Thymus (tissue), 11 donors: ENCODE results near the gene PLXNB1. TPM values are rescaled to one million over a fixed set of nuclear protein-coding genes. Genes with fewer than 3 reads are reported as not detected.

Experiments
- DNase-seq, 9 donors: peaks; one replicate each; pipeline ENCODE4 v3.0.0-alpha.2; 2013; ENCODE audit warnings: low spot score in 9 of 9, low read depth in 6 of 9, missing footprints in 1 of 9
- H3K27ac ChIP-seq, 2 donors: one replicate each; pipeline ENCODE4 v1.5.1; 2013; ENCODE audit warnings: control low read depth in 1 of 2, low read depth in 1 of 2, low read length in 1 of 2, mild to moderate bottlenecking in 1 of 2, moderate library complexity in 1 of 2
- H3K27me3 ChIP-seq, 2 donors: one replicate each; pipeline ENCODE4 v1.5.1; 2013; ENCODE audit warnings: low read length in 1 of 2; ENCODE audit not compliant: control insufficient read depth in 2 of 2, insufficient read depth in 1 of 2
- H3K36me3 ChIP-seq, 2 donors: one replicate each; pipeline ENCODE4 v1.5.1; 2013; ENCODE audit warnings: low read length in 1 of 2, mild to moderate bottlenecking in 1 of 2, moderate library complexity in 1 of 2; ENCODE audit not compliant: control insufficient read depth in 2 of 2, insufficient read depth in 2 of 2
- H3K4me1 ChIP-seq, 2 donors: one replicate each; pipeline ENCODE4 v1.5.1; 2013; ENCODE audit warnings: low read length in 2 of 2; ENCODE audit not compliant: control insufficient read depth in 2 of 2, insufficient read depth in 2 of 2
- H3K4me3 ChIP-seq, 2 donors: one replicate each; pipeline ENCODE4 v1.5.1; 2013; ENCODE audit warnings: low read length in 2 of 2, control low read depth in 1 of 2, mild to moderate bottlenecking in 1 of 2
- H3K9me3 ChIP-seq, 2 donors: one replicate each; pipeline ENCODE4 v1.5.1; 2013; ENCODE audit warnings: low read length in 1 of 2, mild to moderate bottlenecking in 1 of 2; ENCODE audit not compliant: control insufficient read depth in 2 of 2, insufficient read depth in 1 of 2
- WGBS: extraction: QIAGEN DNeasy Blood & Tissue Kit; methylation state at CpG from one replicate; pipeline ENCODE4 v1.1.7; 2013; 5-methylcytosine and 5-hydroxymethylcytosine counted together
- polyA plus RNA-seq: library from polyadenylated mRNA; stranded (reverse); fragments of 200-250 nt; gene quantifications from one replicate; pipeline ENCODE4 v1.2.3, GENCODE V29; 2013
- total RNA-seq: library from RNA; stranded (reverse); fragments of 120-200 nt; gene quantifications from one replicate; pipeline ENCODE4 v1.2.4, GENCODE V29; 2013
- donor health status: healthy.

PLXNB1 gene
- total and polyA plus RNA-seq, 2 donors, result 7.7 to 112 TPM

DNA sequence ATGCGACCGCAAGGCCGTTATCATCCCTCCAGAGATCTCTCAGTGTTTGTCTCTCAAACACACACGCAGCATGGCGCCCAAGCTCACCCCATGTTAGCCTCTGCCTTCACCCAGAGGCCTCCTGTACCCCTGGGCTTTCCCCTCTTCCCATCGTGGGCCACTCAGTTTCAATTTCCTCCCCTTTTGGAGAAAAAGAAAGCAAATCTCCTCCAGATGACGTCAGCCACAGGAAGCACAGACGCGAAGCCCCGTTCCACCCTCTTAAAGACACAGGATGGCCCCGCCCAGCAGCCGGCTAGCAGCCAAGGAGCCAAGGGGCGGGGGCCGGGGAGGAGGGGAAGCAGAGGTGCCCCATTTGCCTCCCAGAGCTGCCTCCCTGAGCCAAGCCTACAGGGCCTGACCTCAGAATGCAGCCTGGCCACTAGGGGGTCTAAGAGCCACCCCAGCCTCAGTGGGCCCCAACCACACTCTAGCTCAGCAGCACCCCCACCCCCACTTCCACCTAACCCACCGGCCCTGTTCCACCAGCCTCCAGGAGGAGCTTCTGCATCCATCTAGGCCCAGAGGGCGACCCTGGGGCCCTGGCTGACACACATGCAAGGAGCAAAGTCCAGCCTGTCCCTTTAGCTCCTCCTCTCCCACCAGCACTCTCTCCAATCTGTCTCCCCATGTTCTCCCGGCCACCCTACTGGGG, 43.2 kb upstream of the PLXNB1 start:
- Histone ChIP-seq H3K4me3 (peak overlapping the region; percentile 60 to 62), H3K36me3 (peaks cover 22 to 23% of the 10 kb centered on the region in 2 donors), H3K4me1 (peaks cover 15 to 60% of the 10 kb centered on the region in 2 donors), H3K27me3 (no peaks in the 10 kb centered on the region), H3K9me3 (no peaks in the 10 kb centered on the region), H3K27ac (peak overlapping the region; percentile 90 to 95)
- DNase-seq, result peak; percentile 84 to 98 (median 94)
- 11% methylated on average over 17 of the region's 17 CpGs for WGBS

DNA sequence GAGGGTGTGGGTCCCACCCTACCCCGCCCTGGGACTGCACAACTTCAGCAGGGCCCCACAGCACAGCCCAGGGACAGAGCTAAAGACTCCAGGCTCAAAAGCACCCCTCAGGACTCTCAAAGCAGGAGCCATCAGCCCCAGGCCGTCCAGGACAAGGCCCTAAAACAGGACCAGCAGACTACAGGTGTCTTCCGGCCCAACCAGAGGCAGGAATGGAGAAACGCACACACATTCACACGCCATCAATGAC, 42.7 kb upstream of the PLXNB1 start:
- peak overlapping the region; percentile 60 to 62 for H3K4me3 ChIP-seq
- no peaks in the 10 kb centered on the region for H3K9me3 ChIP-seq
- H3K36me3 ChIP-seq, result peaks cover 27 to 28% of the 10 kb centered on the region in 2 donors
- H3K4me1 ChIP-seq, result peaks cover 15 to 59% of the 10 kb centered on the region in 2 donors
- no peak for DNase-seq
- WGBS, result 2% methylated on average over 5 of the region's 5 CpGs
- no peaks in the 10 kb centered on the region for H3K27me3 ChIP-seq
- H3K27ac ChIP-seq, result peak overlapping the region; percentile 90 to 95

DNA sequence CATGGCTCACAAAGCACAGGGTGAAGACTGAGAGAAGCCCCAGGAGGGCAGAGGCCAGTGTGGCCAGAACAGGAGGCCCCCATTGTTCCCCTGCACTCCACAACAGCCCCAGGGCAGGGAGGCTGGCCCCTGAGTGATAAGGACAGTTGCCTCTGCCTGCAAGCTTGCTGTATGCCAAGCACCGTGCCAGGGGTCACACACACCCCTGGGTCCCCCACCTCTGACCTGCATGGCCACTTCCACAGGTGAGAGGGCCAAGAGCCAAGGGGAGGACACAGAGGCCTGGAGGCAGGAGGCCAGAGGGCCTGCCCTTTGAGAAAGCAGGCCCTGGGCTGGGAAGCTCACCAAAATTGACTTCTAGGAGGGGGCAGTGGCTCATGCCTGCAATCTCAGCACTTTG, 40.4 kb upstream of the PLXNB1 start:
- Histone ChIP-seq H3K4me1 (peaks cover 26 to 75% of the 10 kb centered on the region in 2 donors), H3K36me3 (peaks cover 36% of the 10 kb centered on the region in 2 donors), H3K9me3 (no peaks in the 10 kb centered on the region), H3K27ac (peak overlapping the region in 1 of 2 donors; percentile 19), H3K27me3 (no peaks in the 10 kb centered on the region), H3K4me3 (no peak overlapping the region)
- WGBS, result 81% methylated on average over 1 of the region's 1 CpG
- no peak for DNase-seq

DNA sequence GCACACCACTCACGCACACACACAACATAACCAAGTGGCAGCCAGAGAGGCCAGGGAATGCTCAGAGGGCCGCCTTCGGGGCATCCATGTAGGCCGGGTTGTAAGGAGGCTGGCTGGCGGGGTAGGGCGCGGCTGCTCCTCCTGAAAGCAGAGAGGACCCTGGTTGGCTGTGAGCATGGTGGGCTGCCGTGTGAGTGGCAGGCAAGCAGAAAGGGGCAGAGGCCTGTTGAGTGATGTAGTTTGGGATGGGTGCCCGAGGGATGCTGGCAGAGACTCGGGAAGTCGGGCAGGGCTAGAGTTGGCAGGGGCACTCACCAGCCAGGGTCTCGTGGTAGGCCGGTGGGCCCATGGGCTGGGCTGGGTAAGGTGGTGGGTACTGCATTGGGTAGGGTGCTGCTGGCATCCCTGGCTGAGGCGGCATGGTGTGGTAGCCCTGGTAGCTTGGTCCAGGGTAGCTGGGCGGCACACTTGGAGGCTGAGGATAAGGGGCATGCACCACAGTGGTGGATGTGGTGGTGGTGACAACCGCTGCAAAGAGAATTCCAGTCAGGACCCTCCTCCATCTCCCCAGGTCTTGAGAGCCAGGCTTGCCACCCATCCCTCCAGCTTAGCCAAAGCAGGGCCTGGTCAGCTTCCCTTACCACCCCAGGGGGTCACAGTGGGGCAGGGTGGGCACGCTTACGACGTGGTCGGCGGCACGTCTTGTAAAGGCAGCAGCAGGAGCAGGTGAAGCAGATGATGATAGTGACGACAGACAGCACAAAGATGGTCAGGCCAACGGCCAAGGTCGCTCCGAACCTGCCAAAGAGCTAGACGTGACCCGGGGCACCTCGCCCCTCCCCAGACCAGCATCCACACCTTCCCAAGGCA, 39.4 kb upstream of the PLXNB1 start:
- peaks cover 26 to 78% of the 10 kb centered on the region in 2 donors for H3K4me1 ChIP-seq
- H3K27me3 ChIP-seq, result no peaks in the 10 kb centered on the region
- peaks cover 36 to 40% of the 10 kb centered on the region in 2 donors for H3K36me3 ChIP-seq
- H3K4me3 ChIP-seq, result no peak overlapping the region
- no peak overlapping the region for H3K27ac ChIP-seq
- no peak for DNase-seq
- H3K9me3 ChIP-seq, result no peaks in the 10 kb centered on the region
- WGBS, result 95% methylated on average over 29 of the region's 29 CpGs

DNA sequence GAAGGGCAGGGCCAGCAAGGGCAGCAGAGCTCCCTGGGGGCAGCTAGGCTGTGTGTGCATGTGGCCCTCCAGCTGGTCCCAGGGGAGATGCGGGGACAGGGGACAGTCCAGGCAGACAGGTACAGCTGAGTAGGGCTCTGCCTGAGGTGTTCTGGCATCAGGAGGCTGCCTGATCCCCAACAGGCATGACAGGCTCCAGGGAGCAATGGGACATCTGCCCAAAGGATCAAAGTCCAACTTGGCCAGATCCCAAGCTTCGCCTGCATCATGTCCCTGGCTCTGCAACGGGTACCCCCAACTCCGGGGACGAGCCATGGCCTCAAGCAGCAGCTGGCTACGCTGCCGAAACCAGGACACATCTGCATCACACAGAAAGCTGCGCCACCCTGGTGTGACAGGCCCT, 38.4 kb upstream of the PLXNB1 start:
- Histone ChIP-seq H3K9me3 (no peaks in the 10 kb centered on the region), H3K27me3 (no peaks in the 10 kb centered on the region), H3K4me3 (no peak overlapping the region), H3K4me1 (peaks cover 23 to 72% of the 10 kb centered on the region in 2 donors), H3K36me3 (peaks cover 36 to 40% of the 10 kb centered on the region in 2 donors), H3K27ac (no peak overlapping the region)
- DNase-seq, result no peak
- WGBS, result 95% methylated on average over 8 of the region's 8 CpGs

DNA sequence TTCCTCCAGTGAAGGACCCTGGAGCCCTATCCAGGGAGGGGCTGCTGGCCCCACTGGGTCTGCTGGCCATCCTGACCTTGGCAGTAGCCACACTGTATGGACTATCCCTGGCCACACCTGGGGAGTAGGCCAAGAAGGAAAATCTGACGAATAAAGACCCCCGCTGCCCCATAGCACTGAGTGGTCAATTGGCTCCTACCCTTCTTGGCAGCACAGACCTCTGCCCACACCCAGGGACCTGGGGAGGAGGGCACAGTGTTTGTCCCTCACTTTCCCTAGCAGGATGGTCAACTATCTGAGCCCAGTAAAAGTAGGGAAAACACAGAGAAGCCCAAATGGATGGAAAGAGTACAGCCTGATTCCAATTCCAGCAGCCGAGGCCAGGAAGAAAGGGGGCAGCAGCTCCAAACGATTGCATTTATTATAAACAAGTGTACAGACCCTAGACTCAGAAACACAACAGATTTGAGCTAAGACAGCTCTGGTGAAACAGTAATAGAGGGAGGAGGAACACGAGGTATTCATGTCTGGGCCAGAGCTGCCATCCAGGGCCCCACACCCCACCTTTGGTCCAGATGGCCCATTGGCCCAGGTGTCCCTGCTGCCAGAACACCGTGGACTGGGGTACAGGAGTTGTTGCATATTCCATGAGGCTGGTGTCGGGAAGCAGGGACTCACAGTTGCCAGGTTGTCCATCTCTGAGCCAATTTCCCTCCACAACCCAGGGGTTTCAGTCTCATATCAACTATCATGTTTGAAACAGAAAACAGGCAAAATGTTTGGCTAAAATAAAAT, 37.8 kb upstream of the PLXNB1 start:
- Histone ChIP-seq H3K4me3 (no peak overlapping the region), H3K36me3 (peaks cover 36 to 40% of the 10 kb centered on the region in 2 donors), H3K4me1 (peaks cover 20 to 69% of the 10 kb centered on the region in 2 donors), H3K27ac (peak overlapping the region; percentile 46 to 47), H3K9me3 (no peaks in the 10 kb centered on the region), H3K27me3 (no peaks in the 10 kb centered on the region)
- DNase-seq, result no peak
- WGBS, result 93% methylated on average over 7 of the region's 7 CpGs

DNA sequence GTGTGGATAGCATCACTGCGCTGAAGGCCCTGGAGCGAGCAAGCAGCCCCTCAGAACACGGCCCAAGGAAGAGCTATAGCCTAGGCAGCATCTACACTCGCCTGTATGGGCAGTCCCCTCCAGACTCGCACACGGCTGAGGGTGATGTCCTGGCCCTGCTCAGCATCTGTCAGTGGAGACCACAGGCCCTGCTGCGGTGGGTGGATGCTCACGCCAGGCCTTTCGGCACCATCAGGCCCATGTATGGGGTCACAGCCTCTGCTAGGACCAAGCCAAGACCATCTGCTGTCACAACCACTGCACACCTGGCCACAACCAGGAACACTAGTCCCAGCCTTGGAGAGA, 37.2 kb upstream of the PLXNB1 start:
- no peak for DNase-seq
- Histone ChIP-seq H3K36me3 (peaks cover 36 to 40% of the 10 kb centered on the region in 2 donors), H3K4me3 (peak overlapping the region; percentile 53 to 59), H3K27me3 (no peaks in the 10 kb centered on the region), H3K27ac (peak overlapping the region; percentile 90 to 94), H3K9me3 (no peaks in the 10 kb centered on the region), H3K4me1 (peaks cover 20 to 64% of the 10 kb centered on the region in 2 donors)
- 93% methylated on average over 9 of the region's 9 CpGs for WGBS

DNA sequence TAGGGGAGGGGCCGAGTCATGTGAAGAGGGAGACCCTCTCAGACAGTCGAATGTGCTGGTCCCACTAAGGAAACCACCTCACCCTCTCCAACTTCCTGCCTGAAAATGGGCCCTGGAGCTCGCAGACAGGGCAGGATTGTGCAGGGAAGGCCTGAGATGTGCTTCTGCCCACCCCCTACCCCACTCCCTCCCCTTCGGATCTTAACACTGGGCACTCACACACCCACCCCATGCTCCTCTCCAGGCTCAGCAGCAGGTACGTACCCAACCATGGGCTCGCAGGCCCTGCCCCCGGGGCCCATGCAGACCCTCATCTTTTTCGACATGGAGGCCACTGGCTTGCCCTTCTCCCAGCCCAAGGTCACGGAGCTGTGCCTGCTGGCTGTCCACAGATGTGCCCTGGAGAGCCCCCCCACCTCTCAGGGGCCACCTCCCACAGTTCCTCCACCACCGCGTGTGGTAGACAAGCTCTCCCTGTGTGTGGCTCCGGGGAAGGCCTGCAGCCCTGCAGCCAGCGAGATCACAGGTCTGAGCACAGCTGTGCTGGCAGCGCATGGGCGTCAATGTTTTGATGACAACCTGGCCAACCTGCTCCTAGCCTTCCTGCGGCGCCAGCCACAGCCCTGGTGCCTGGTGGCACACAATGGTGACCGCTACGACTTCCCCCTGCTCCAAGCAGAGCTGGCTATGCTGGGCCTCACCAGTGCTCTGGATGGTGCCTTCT, 36.7 kb upstream of the PLXNB1 start:
- peak in 2 of 9 donors; percentile 16 to 44 for DNase-seq
- H3K27ac ChIP-seq, result peak overlapping the region; percentile 90 to 94
- H3K36me3 ChIP-seq, result peaks cover 37 to 40% of the 10 kb centered on the region in 2 donors
- 28% methylated on average over 19 of the region's 19 CpGs for WGBS
- H3K4me1 ChIP-seq, result peaks cover 18 to 58% of the 10 kb centered on the region in 2 donors
- H3K4me3 ChIP-seq, result peak overlapping the region; percentile 53 to 59
- no peaks in the 10 kb centered on the region for H3K9me3 ChIP-seq
- H3K27me3 ChIP-seq, result no peaks in the 10 kb centered on the region
